Measurements from ENCODE around the gene CPNE8. TPM values are rescaled to one million over a fixed set of nuclear protein-coding genes. Genes with fewer than 3 reads are reported as not detected.

CPNE8 gene
- total RNA-seq, 2 experiments from 2014 or later, result not detected

DNA sequence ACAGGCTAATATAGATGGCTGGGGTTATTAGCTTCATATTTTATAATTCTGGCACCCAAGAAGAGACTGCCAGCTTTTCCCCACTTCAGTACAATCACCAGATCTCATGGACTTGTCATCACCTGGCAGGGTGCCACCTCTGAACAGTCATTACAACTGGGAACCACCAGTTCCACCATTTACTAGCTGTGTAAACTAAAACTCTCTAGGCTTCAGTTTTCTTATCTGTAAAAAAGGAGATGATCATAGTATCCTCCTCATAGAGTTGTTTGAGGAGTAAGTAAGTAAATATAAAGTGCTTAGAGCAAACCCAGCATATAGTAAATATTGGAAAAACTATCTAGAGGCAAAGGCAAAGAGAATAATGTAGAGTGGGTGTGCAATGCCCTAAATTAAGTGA, 19.3 kb downstream of the CPNE8 start:
- no TSS peak for BruUV-seq (replicated peaks)
- TF ChIP-seq EZH2phosphoT487 (IDR thresholded peaks at IDR 0.05; ENCODE audit: borderline replicate concordance, low read depth, low read length), result no peak
- TF ChIP-seq, protein P1, sequence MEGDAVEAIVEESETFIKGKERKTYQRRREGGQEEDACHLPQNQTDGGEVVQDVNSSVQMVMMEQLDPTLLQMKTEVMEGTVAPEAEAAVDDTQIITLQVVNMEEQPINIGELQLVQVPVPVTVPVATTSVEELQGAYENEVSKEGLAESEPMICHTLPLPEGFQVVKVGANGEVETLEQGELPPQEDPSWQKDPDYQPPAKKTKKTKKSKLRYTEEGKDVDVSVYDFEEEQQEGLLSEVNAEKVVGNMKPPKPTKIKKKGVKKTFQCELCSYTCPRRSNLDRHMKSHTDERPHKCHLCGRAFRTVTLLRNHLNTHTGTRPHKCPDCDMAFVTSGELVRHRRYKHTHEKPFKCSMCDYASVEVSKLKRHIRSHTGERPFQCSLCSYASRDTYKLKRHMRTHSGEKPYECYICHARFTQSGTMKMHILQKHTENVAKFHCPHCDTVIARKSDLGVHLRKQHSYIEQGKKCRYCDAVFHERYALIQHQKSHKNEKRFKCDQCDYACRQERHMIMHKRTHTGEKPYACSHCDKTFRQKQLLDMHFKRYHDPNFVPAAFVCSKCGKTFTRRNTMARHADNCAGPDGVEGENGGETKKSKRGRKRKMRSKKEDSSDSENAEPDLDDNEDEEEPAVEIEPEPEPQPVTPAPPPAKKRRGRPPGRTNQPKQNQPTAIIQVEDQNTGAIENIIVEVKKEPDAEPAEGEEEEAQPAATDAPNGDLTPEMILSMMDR (conservative IDR thresholded peaks at IDR 0.05; ENCODE audit: low read length), result no peak
- Histone ChIP-seq H3K36me3 (ENCODE audit: insufficient read depth, low read length) (no peaks in the 10 kb centered on the region), H3K4me1 (ENCODE audit: insufficient read depth, low read length, poor library complexity, severe bottlenecking) (no peaks in the 10 kb centered on the region), H3K4me3 (ENCODE audit: low read depth, low read length, poor library complexity, severe bottlenecking) (no peak overlapping the region), H3K9me2 (ENCODE audit: insufficient read depth, low read length) (no peaks in the 10 kb centered on the region), H3K4me2 (ENCODE audit: low read length) (no peak overlapping the region), H2AFZ (ENCODE audit: low read length) (no peak overlapping the region), H3K9me3 (ENCODE audit: low read length) (no peaks in the 10 kb centered on the region), H3K27ac (ENCODE audit: low read depth, low read length, poor library complexity, severe bottlenecking) (no peak overlapping the region), H3K79me2 (ENCODE audit: insufficient read depth, low read depth, low read length) (no peaks in the 10 kb centered on the region), H4K20me1 (ENCODE audit: insufficient read depth, low read length) (no peaks in the 10 kb centered on the region)
- DNase-seq (ENCODE audit: low spot score), result no peak
- ChIA-PET POLR2A (interaction anchor here (0.7 kb wide), 1 partner anchor 717 kb away, joined by 3 read pairs; no protein-coding TSS in a partner anchor), CTCF (ENCODE audit: unreplicated experiment) (no interaction called here)
- intact Hi-C loops (cut with micrococcal nuclease; ENCODE audit: unreplicated experiment), result no loop called here

DNA sequence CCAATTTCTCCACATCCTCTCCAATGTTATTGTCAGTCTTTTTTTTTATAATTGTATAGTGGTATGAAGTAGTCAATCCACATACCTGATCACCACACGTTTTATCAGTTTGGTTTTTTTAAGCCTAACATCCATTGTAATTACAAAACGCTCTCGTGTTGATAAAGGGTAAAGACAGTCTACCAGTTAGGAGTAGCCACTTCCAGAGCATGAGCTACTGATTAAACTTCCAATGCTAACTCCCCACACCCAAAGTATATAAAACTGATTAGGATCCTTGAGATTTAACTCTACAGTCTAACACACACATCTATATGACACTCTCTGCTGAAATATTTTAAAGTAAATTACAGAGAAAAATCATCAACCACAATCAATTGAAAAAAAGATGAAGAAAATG, 20.7 kb downstream of the CPNE8 start:
- intact Hi-C loops (cut with micrococcal nuclease; ENCODE audit: unreplicated experiment), result no loop called here
- Histone ChIP-seq H3K9me2 (ENCODE audit: insufficient read depth, low read length) (no peaks in the 10 kb centered on the region), H3K4me3 (ENCODE audit: low read depth, low read length, poor library complexity, severe bottlenecking) (no peak overlapping the region), H3K4me1 (ENCODE audit: insufficient read depth, low read length, poor library complexity, severe bottlenecking) (no peaks in the 10 kb centered on the region), H3K27ac (ENCODE audit: low read depth, low read length, poor library complexity, severe bottlenecking) (no peak overlapping the region), H3K4me2 (ENCODE audit: low read length) (no peak overlapping the region), H3K9me3 (ENCODE audit: low read length) (no peaks in the 10 kb centered on the region), H4K20me1 (ENCODE audit: insufficient read depth, low read length) (no peaks in the 10 kb centered on the region), H3K36me3 (ENCODE audit: insufficient read depth, low read length) (no peaks in the 10 kb centered on the region), H3K79me2 (ENCODE audit: insufficient read depth, low read depth, low read length) (no peaks in the 10 kb centered on the region), H2AFZ (ENCODE audit: low read length) (no peak overlapping the region)
- DNase-seq (ENCODE audit: low spot score), result no peak
- ChIA-PET CTCF (ENCODE audit: unreplicated experiment) (no interaction called here), POLR2A (no interaction called here)
- TF ChIP-seq, protein P1 (conservative IDR thresholded peaks at IDR 0.05; ENCODE audit: low read length), result no peak
- no peak for TF ChIP-seq EZH2phosphoT487 (IDR thresholded peaks at IDR 0.05; ENCODE audit: borderline replicate concordance, low read depth, low read length)
- no TSS peak for BruUV-seq (replicated peaks)

DNA sequence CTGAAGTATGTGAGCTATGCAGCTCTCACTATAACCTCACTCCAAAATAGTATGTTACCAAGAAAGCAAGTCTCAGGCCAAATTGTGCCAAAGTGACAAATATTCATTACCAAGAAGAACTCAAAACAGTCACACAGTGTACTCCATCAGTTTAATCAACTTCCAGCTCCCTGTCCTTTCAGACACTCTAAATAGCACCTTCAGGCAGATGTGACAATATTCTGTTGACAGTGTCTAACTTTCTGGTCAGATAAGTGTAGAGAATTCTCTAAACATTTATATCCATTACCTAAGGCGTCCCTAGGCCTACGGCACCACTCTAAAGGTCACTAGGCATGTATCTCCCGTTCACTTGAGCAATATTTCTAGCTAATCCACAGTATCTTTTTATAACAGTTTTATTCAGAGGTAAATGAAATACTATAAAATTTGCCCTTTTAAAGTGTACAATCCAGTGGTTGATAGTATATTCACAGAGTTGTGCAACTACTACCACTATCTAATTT, 21.7 kb downstream of the CPNE8 start:
- BruUV-seq (replicated peaks), result no TSS peak
- H3K36me3 ChIP-seq (ENCODE audit: insufficient read depth, low read length), result no peaks in the 10 kb centered on the region
- ChIA-PET POLR2A (interaction anchor here (1.0 kb wide), 1 partner anchor 19 kb away, joined by 3 read pairs; no protein-coding TSS in a partner anchor), CTCF (ENCODE audit: unreplicated experiment) (no interaction called here)
- intact Hi-C loops (cut with micrococcal nuclease; ENCODE audit: unreplicated experiment), result no loop called here
- H3K9me2 ChIP-seq (ENCODE audit: insufficient read depth, low read length), result no peaks in the 10 kb centered on the region
- no peak overlapping the region for H2AFZ ChIP-seq (ENCODE audit: low read length)
- H4K20me1 ChIP-seq (ENCODE audit: insufficient read depth, low read length), result no peaks in the 10 kb centered on the region
- H3K4me1 ChIP-seq (ENCODE audit: insufficient read depth, low read length, poor library complexity, severe bottlenecking), result no peaks in the 10 kb centered on the region
- H3K9me3 ChIP-seq (ENCODE audit: low read length), result no peaks in the 10 kb centered on the region
- no peak for DNase-seq (ENCODE audit: low spot score)
- no peak for TF ChIP-seq EZH2phosphoT487 (IDR thresholded peaks at IDR 0.05; ENCODE audit: borderline replicate concordance, low read depth, low read length)
- TF ChIP-seq, protein P1 (conservative IDR thresholded peaks at IDR 0.05; ENCODE audit: low read length), result no peak
- H3K4me2 ChIP-seq (ENCODE audit: low read length), result no peak overlapping the region
- H3K27ac ChIP-seq (ENCODE audit: low read depth, low read length, poor library complexity, severe bottlenecking), result no peak overlapping the region
- no peaks in the 10 kb centered on the region for H3K79me2 ChIP-seq (ENCODE audit: insufficient read depth, low read depth, low read length)
- no peak overlapping the region for H3K4me3 ChIP-seq (ENCODE audit: low read depth, low read length, poor library complexity, severe bottlenecking)

All from OCI-LY7 (cell line).